HL-60 (cell line): ENCODE measurements around the gene CAB39L.

Experiments
- DNase-seq, 2 experiments: peaks; one replicate each; pipeline ENCODE4 v3.0.0-alpha.2; 2010 to 2020; ENCODE audit warnings: low read depth in 1 of 2, low spot score in 1 of 2
- H3K27ac ChIP-seq: fragments of 250-450 bp; sonication (Bioruptor Pico); replicated peaks from 2 replicates; pipeline ENCODE4 v1.5.1; 2020; ENCODE audit warnings: mild to moderate bottlenecking, moderate library complexity
- H3K27me3 ChIP-seq: fragments of 250-450 bp; sonication (Bioruptor Pico); 2 replicates; pipeline ENCODE4 v1.5.1; 2021; ENCODE audit warnings: mild to moderate bottlenecking, moderate library complexity; ENCODE audit not compliant: insufficient read depth, poor library complexity, severe bottlenecking
- H3K4me3 ChIP-seq: replicated peaks from 2 replicates; pipeline ENCODE4 v1.5.1; 2011; ENCODE audit warnings: mild to moderate bottlenecking, control low read depth, low read length; ENCODE audit not compliant: insufficient read depth
- CTCF ChIP-seq: IDR thresholded peaks from one replicate; pipeline ENCODE4 v1.5.1; 2011; ENCODE audit warnings: low read length, control low read depth, inconsistent platforms; ENCODE audit not compliant: insufficient read depth
- GABPA ChIP-seq: IDR thresholded peaks from 2 replicates; pipeline ENCODE4 v1.6.1; 2012; ENCODE audit warnings: low read depth
- POLR2AphosphoS5 ChIP-seq: IDR thresholded peaks from 2 replicates; pipeline ENCODE4 v1.6.1; 2012; ENCODE audit warnings: low read depth
- SPI1 ChIP-seq: IDR thresholded peaks from 2 replicates; pipeline ENCODE4 v1.6.1; 2012; ENCODE audit warnings: low read depth, mild to moderate bottlenecking, borderline replicate concordance
- TF ChIP-seq, protein P1 (sequence below): IDR thresholded peaks from 2 replicates; pipeline ENCODE4 v1.6.1; 2012; ENCODE audit warnings: low read depth; ENCODE audit not compliant: insufficient replicate concordance

CAB39L gene

DNA sequence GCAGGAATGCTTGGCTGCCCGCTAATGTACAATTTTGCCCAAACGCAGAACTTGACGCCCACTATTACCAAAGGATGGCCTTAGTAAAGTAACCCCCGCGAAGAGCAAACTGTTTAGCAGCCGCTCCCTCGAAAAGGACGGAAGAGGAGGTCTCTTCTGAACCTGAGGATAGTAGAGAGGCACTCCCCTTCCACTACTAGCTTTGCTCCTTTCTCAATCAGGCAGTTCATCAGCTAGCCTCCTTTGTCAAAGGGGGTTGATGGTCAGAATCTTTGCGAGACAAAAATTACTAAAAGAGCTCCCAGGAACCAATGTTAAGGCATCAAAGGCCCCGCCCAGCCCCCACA, 534 bp downstream of the CAB39L start:
- no peaks in the 10 kb centered on the region for H3K27me3 ChIP-seq
- peak overlapping the region; percentile 81 for H3K4me3 ChIP-seq
- H3K27ac ChIP-seq, result peak overlapping the region; percentile 73
- no peak for TF ChIP-seq SPI1
- TF ChIP-seq POLR2AphosphoS5, result no peak
- TF ChIP-seq, protein P1, sequence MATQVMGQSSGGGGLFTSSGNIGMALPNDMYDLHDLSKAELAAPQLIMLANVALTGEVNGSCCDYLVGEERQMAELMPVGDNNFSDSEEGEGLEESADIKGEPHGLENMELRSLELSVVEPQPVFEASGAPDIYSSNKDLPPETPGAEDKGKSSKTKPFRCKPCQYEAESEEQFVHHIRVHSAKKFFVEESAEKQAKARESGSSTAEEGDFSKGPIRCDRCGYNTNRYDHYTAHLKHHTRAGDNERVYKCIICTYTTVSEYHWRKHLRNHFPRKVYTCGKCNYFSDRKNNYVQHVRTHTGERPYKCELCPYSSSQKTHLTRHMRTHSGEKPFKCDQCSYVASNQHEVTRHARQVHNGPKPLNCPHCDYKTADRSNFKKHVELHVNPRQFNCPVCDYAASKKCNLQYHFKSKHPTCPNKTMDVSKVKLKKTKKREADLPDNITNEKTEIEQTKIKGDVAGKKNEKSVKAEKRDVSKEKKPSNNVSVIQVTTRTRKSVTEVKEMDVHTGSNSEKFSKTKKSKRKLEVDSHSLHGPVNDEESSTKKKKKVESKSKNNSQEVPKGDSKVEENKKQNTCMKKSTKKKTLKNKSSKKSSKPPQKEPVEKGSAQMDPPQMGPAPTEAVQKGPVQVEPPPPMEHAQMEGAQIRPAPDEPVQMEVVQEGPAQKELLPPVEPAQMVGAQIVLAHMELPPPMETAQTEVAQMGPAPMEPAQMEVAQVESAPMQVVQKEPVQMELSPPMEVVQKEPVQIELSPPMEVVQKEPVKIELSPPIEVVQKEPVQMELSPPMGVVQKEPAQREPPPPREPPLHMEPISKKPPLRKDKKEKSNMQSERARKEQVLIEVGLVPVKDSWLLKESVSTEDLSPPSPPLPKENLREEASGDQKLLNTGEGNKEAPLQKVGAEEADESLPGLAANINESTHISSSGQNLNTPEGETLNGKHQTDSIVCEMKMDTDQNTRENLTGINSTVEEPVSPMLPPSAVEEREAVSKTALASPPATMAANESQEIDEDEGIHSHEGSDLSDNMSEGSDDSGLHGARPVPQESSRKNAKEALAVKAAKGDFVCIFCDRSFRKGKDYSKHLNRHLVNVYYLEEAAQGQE, result no peak
- TF ChIP-seq CTCF, result no peak
- no peak for TF ChIP-seq GABPA
- DNase-seq, result peak in 1 of 2 experiments; percentile 46

GRCh38 chr13:49441846-49442245, 2.0 kb downstream of the CAB39L start:
- DNase-seq, result no peak
- no peak overlapping the region for H3K27ac ChIP-seq
- no peaks in the 10 kb centered on the region for H3K27me3 ChIP-seq
- H3K4me3 ChIP-seq, result no peak overlapping the region
- no peak for TF ChIP-seq CTCF
- TF ChIP-seq SPI1, result no peak
- TF ChIP-seq, protein P1, result no peak

DNA sequence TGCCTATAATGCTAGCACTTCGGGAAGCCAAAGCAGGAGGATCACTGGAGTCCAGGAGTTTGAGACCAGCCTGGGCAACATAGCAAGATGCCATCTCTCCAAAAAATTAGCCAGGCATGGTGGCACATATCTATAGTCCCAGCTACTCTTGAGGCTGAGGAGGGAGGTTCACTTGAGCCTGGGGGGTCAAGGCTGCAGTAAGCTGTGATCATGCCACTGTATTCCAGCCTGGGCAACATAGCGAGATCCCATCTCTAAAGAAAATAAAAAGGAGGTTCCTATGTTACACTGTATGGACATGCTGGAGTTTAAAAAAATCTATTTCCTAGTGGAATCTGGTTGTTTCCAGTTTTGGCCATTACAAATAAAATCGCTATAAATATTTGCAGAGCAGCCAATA, 2.6 kb downstream of the CAB39L start:
- TF ChIP-seq, protein P1, result no peak
- TF ChIP-seq GABPA, result no peak
- TF ChIP-seq POLR2AphosphoS5, result no peak
- TF ChIP-seq CTCF, result no peak
- no peak for TF ChIP-seq SPI1
- DNase-seq, result no peak
- Histone ChIP-seq H3K27ac (no peak overlapping the region), H3K4me3 (no peak overlapping the region), H3K27me3 (no peaks in the 10 kb centered on the region)
